ENCODE data around the gene KRTAP21-1.
"Not testable (repeated sequence)": the region's sequence is repeated elsewhere in the genome, so short reads cannot be mapped to it uniquely, and the experiment has no call there.

The KRTAP21-1 gene

GRCh38 chr21:30755328-30755727 lies at the start of gene KRTAP21-1:
Gene KRTAP21-1 (minus strand): TSS chr21:30755428. CDS start chr21:30755378, 50 bp downstream.
- not testable (repeated sequence) for H3K9me2 ChIP-seq (replicated peaks; ENCODE audit: insufficient read depth, low read length); H3K4me2 ChIP-seq (ENCODE audit: low read depth, low read length, poor library complexity, severe bottlenecking); H4K20me1 ChIP-seq (ENCODE audit: low read depth, low read length); H3K27me3 ChIP-seq (ENCODE audit: low read length); H3K9me3 ChIP-seq (ENCODE audit: insufficient read depth, low read length); H3K27ac ChIP-seq (ENCODE audit: low read depth, low read length); H3K79me2 ChIP-seq (ENCODE audit: insufficient read depth, low read length); H3K36me3 ChIP-seq (ENCODE audit: low read length); H3K9ac ChIP-seq (ENCODE audit: low read length); H3F3A ChIP-seq (ENCODE audit: insufficient read depth); H2AFZ ChIP-seq (ENCODE audit: low read depth, low read length, severe bottlenecking); H3K4me3 ChIP-seq (ENCODE audit: insufficient read depth, low read length, poor library complexity, severe bottlenecking)

GRCh38 chr21:30800605-30801004 lies 45.4 kb upstream of the KRTAP21-1 start:
- Histone ChIP-seq H3K27me3 (ENCODE audit: low read length) (no peaks in the 10 kb centered on the region), H3K9me3 (ENCODE audit: insufficient read depth, low read length) (no peaks in the 10 kb centered on the region), H3K9ac (ENCODE audit: low read length) (no peak overlapping the region), H3K27ac (ENCODE audit: low read depth, low read length) (no peak overlapping the region), H3K4me2 (ENCODE audit: low read depth, low read length, poor library complexity, severe bottlenecking) (no peak overlapping the region), H3K4me3 (ENCODE audit: insufficient read depth, low read length, poor library complexity, severe bottlenecking) (no peak overlapping the region), H3K79me2 (ENCODE audit: insufficient read depth, low read length) (no peaks in the 10 kb centered on the region), H2AFZ (ENCODE audit: low read depth, low read length, severe bottlenecking) (no peak overlapping the region), H3K9me2 (replicated peaks; ENCODE audit: insufficient read depth, low read length) (no peaks in the 10 kb centered on the region), H3K36me3 (ENCODE audit: low read length) (no peaks in the 10 kb centered on the region), H4K20me1 (ENCODE audit: low read depth, low read length) (no peaks in the 10 kb centered on the region), H3F3A (ENCODE audit: insufficient read depth) (no peaks in the 10 kb centered on the region)
- TF ChIP-seq, protein P1, sequence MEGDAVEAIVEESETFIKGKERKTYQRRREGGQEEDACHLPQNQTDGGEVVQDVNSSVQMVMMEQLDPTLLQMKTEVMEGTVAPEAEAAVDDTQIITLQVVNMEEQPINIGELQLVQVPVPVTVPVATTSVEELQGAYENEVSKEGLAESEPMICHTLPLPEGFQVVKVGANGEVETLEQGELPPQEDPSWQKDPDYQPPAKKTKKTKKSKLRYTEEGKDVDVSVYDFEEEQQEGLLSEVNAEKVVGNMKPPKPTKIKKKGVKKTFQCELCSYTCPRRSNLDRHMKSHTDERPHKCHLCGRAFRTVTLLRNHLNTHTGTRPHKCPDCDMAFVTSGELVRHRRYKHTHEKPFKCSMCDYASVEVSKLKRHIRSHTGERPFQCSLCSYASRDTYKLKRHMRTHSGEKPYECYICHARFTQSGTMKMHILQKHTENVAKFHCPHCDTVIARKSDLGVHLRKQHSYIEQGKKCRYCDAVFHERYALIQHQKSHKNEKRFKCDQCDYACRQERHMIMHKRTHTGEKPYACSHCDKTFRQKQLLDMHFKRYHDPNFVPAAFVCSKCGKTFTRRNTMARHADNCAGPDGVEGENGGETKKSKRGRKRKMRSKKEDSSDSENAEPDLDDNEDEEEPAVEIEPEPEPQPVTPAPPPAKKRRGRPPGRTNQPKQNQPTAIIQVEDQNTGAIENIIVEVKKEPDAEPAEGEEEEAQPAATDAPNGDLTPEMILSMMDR (IDR thresholded peaks at IDR 0.05; ENCODE audit: insufficient read depth, low read length, poor library complexity, severe bottlenecking): no peak
- TF ChIP-seq EZH2phosphoT487 (conservative IDR thresholded peaks at IDR 0.05; ENCODE audit: low read length): no peak

GRCh38 chr21:30793581-30794314 lies 38.5 kb upstream of the KRTAP21-1 start:
- no peaks in the 10 kb centered on the region for H3K9me3 ChIP-seq (ENCODE audit: insufficient read depth, low read length)
- no peaks in the 10 kb centered on the region for H3K79me2 ChIP-seq (ENCODE audit: insufficient read depth, low read length)
- TF ChIP-seq, protein P1 (IDR thresholded peaks at IDR 0.05; ENCODE audit: insufficient read depth, low read length, poor library complexity, severe bottlenecking): no peak
- no peak for TF ChIP-seq EZH2phosphoT487 (conservative IDR thresholded peaks at IDR 0.05; ENCODE audit: low read length)
- no peak overlapping the region for H3K4me2 ChIP-seq (ENCODE audit: low read depth, low read length, poor library complexity, severe bottlenecking)
- H4K20me1 ChIP-seq (ENCODE audit: low read depth, low read length): no peaks in the 10 kb centered on the region
- no peak overlapping the region for H2AFZ ChIP-seq (ENCODE audit: low read depth, low read length, severe bottlenecking)
- H3F3A ChIP-seq (ENCODE audit: insufficient read depth): no peaks in the 10 kb centered on the region
- no peak overlapping the region for H3K9ac ChIP-seq (ENCODE audit: low read length)
- H3K27ac ChIP-seq (ENCODE audit: low read depth, low read length): no peak overlapping the region
- H3K27me3 ChIP-seq (ENCODE audit: low read length): no peaks in the 10 kb centered on the region
- H3K9me2 ChIP-seq (replicated peaks; ENCODE audit: insufficient read depth, low read length): no peaks in the 10 kb centered on the region
- no peak overlapping the region for H3K4me3 ChIP-seq (ENCODE audit: insufficient read depth, low read length, poor library complexity, severe bottlenecking)
- H3K36me3 ChIP-seq (ENCODE audit: low read length): no peaks in the 10 kb centered on the region

- Histone ChIP-seq H3K27ac (ENCODE audit: low read depth, low read length) (no peak overlapping the region), H3K4me3 (ENCODE audit: insufficient read depth, low read length, poor library complexity, severe bottlenecking) (no peak overlapping the region), H3K27me3 (ENCODE audit: low read length) (no peaks in the 10 kb centered on the region), H3K9ac (ENCODE audit: low read length) (no peak overlapping the region), H2AFZ (ENCODE audit: low read depth, low read length, severe bottlenecking) (no peak overlapping the region), H3K79me2 (ENCODE audit: insufficient read depth, low read length) (no peaks in the 10 kb centered on the region), H3K4me2 (ENCODE audit: low read depth, low read length, poor library complexity, severe bottlenecking) (no peak overlapping the region), H3K9me2 (replicated peaks; ENCODE audit: insufficient read depth, low read length) (no peaks in the 10 kb centered on the region), H3K9me3 (ENCODE audit: insufficient read depth, low read length) (no peaks in the 10 kb centered on the region), H3F3A (ENCODE audit: insufficient read depth) (no peaks in the 10 kb centered on the region), H3K36me3 (ENCODE audit: low read length) (no peaks in the 10 kb centered on the region), H4K20me1 (ENCODE audit: low read depth, low read length) (no peaks in the 10 kb centered on the region)
- TF ChIP-seq, protein P1 (IDR thresholded peaks at IDR 0.05; ENCODE audit: insufficient read depth, low read length, poor library complexity, severe bottlenecking): no peak
- TF ChIP-seq EZH2phosphoT487 (conservative IDR thresholded peaks at IDR 0.05; ENCODE audit: low read length): no peak
Observed at GRCh38 chr21:30779249-30779648, 24.0 kb upstream of the KRTAP21-1 start.

All from SU-DHL-6 (cell line).